ENCODE measurements around the gene CCDC12.

Gene CCDC12

GRCh38 chr3:46996689-46997452 lies 20.3 kb upstream of the CCDC12 start:
- DNase-seq (ENCODE audit: low read depth in 2 of 2), result no peak

DNA sequence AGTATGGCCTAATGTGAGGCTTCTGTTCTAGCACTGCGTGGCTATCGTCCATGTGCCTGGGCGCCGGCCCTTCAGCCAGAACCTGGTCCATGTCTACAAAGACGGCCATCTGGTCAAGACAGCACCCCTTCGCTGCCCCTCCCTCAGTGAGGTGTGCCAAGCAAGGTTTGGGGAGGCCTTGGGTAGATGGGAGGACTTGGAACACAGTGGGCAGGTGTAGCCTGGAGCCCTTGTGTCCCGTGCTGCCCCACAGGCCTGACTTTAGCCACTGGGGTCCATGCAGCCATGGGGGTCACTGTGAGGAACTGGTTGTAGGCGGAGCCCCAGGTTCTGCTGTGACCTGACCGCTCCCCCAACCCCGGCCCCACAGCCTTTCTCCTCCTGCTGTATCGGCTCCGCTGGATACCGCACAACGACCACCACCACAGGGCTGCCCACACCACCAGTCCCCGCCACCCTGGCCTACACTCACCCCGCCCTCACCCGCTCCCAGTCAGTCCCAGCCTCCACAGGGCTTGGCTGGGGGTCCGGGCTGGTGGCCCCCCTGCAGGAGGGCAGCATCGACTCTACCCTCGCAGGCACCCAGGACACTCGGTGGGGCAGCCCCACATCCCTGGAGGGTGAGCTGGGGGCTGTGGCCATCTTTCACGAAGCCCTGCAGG lies 19.5 kb upstream of the CCDC12 start:
- no peak for DNase-seq (ENCODE audit: low read depth in 2 of 2)

- DNase-seq (ENCODE audit: low read depth in 2 of 2), result no peak
Measured at GRCh38 chr3:46994801-46995731, 18.5 kb upstream of the CCDC12 start.

GRCh38 chr3:46993986-46994385 lies 17.4 kb upstream of the CCDC12 start:
- no peak for DNase-seq (ENCODE audit: low read depth in 2 of 2)

DNA sequence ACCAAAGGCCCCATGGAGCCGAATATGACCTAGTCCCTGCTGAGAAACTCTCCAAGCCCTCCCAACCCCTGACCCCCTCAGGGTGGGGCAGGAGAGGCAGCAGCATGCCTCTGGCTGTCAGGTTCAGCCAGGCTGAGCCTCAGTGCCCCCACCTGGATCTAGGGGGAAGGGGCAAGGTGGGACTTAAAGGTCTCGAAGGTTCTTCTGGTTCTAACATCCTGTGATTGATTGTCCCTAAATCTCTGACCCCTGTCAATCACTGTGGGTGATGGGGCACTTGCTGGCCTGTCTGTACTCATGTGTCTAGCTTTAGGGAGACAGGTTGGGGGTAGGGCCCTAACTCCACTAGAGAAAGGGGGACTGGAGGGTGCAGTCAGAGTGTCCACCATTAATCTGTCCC lies 16.7 kb upstream of the CCDC12 start:
- DNase-seq (ENCODE audit: low read depth in 2 of 2), result no peak

DNA sequence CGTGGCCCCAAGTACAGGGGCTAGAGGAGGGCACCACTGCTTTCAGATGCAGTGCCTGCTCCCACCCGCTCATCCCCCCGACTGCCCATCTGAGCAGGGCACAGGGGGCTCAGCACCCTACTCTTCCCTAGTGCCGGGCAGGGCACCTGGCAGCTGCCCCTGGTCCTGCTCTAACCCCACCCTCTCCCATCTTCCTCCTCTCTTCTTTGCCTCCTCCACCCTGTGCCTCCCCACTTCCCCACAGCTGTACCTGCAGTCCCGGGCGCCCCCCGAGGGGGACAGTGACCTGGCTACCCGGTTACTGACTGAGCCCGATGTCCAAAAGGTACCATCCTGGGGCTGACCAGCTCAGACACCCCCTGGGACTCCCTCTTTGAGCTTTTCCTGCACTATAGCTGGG lies 15.7 kb upstream of the CCDC12 start:
- DNase-seq (ENCODE audit: low read depth in 2 of 2), result no peak

- no peak for DNase-seq (ENCODE audit: low read depth in 2 of 2)
Measured at GRCh38 chr3:46991406-46992165, 15.0 kb upstream of the CCDC12 start.

- no peak for DNase-seq (ENCODE audit: low read depth in 2 of 2)
Measured at GRCh38 chr3:46990573-46991374, 14.2 kb upstream of the CCDC12 start.

- DNase-seq (ENCODE audit: low read depth in 2 of 2), result no peak
Measured at GRCh38 chr3:46989146-46989810, 12.7 kb upstream of the CCDC12 start.

GRCh38 chr3:46988616-46989015 lies 12.1 kb upstream of the CCDC12 start:
- DNase-seq (ENCODE audit: low read depth in 2 of 2), result no peak

DNA sequence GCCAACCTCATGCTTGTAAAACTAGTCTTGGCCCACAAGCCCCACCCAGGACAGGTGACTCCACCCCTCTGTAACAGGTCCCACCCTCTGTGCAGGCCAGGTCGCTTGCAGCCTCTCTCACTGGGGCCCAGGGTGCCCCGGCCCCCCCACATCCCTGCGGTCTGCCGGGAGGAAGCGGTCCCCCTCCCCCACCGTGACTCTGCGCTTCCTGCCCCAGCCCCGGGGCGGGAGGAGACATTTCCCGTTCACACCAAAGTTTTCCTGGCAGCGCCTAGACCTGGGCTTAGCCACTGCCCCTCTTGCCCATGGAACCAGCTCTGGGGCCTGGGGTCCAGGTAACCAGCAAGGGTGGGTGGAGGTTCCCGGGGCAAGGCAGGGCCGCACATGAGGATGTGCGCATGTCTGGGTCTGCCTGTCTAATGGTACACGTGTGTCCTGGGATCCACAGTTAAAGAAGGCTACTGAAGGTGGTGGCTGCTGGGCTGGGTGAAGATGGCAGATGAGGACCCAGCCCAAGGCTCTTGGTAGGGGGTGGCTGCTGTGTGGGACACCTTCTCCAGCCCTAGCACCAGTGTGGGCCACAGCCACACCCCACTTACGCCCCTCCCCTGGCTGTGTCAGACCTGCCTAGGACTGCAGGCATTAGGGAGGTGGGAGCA lies 11.3 kb upstream of the CCDC12 start:
- DNase-seq (ENCODE audit: low read depth in 2 of 2), result peak; percentile 76 to 78

DNA sequence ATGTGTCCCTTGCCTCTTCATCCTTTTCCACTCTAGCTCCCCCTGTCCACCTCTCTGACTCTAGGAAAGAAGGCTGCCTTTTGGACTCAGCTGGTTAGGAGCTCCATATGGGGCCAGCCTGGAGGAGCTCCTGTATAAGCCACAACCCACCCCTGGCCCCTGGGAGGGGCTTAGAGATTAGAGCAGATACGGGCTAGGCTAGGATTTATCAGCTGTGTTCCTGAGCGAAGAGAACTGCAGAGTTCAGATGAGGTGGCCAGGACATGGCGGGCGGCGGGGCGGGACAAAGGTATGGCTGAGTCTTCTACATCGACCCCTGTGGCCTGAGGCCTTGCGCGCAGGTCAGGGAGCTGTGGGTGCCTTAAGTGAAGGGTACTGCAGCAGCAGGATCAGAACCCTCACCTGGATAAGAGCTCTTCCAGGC lies 10.8 kb upstream of the CCDC12 start:
- DNase-seq (ENCODE audit: low read depth in 2 of 2), result no peak

GRCh38 chr3:46986782-46987310 lies 10.3 kb upstream of the CCDC12 start:
- DNase-seq (ENCODE audit: low read depth in 2 of 2), result no peak

GRCh38 chr3:46986055-46986730 lies 9.6 kb upstream of the CCDC12 start:
- no peak for DNase-seq (ENCODE audit: low read depth in 2 of 2)

DNA sequence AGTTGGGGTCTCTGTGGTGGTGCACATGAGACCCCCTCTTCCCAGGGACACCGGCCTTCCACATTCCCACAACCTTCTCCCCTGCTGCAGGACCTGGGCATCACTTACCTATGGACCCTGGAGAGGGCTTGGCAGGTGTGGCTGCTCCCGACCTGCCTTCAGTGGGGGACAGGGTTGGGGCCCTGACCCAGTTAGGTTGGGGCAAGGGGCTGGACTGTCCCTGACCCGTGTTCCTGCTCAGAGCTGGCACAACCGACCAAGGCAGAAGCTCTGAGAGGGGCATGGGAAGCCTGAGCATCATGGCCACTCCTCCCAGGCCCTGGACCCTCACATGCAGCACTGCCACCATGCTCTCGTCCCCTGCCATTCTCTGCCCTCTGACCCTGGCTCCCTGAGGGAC lies 9.0 kb upstream of the CCDC12 start:
- DNase-seq (ENCODE audit: low read depth in 2 of 2), result no peak

DNA sequence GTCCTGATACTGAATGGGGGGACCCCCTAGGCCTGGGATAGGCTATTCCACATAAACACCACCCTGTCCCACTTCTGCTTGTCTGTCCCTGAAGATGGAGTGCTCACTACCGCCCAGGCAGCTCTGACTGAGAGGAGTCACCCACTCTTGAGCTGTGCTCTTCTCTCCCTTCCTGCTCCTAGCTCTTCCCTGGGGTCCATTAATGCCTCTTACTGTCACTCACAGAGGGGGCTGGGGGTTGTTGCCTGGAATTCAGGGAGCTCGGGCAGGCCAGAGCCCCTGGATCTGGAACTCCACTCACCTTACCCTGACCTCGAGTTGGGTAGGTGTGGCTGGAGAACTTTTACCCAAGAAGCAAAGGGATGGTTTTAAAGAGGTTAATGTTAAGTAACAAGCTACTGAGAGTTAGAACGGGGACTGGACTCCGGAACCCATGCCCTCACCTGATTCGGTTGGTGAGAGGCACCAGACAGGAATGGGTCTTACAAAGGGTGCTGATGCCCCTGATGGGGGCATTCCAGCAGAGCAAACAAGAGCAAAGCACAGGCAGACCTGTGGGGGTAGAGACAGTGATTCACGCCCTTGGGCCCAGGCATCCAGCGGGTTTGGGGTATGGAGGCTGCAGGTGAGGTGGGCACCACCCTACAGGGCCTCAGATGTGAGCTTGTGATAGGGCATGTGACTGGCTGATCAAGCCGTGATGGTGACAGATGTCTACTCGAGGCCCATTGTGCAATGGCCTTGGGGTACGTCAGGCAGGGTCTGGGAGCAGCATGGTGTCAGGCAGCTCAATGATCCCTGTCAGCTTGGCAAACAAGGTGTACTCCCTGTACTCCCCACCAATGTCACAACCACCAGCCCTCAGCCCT lies 8.3 kb upstream of the CCDC12 start:
- DNase-seq (ENCODE audit: low read depth in 2 of 2), result no peak

DNA sequence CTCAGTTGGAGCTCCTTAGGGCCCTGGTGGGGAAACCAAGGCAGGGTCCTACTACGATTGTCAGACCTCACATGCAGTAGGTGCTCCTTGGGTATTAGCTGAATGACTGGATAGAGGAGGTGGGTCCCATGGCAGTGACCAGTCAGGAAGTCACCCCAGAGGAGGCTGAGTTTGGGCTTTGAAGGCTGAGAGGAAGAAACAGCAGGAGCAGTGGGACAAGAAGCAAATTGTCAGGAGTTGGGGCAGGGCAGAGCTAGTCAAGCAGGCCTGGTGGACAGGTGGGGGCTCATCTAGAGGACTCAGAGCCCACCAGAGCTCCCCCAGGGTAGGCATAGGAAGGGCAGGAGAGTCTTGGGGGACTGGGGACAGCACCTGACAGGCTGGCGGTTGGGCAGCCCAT lies 6.0 kb upstream of the CCDC12 start:
- DNase-seq (ENCODE audit: low read depth in 2 of 2), result no peak

- no peak for DNase-seq (ENCODE audit: low read depth in 2 of 2)
Measured at GRCh38 chr3:46981932-46982471, 5.5 kb upstream of the CCDC12 start.

Measured in stimulated activated CD8-positive, alpha-beta memory T cell treated with anti-CD3 and anti-CD28 coated beads, Interleukin-2, amount 100 ng/mL, for 48 hours (primary cell).